ENCODE results near the gene TUT1. TPM values are rescaled to one million over a fixed set of nuclear protein-coding genes. Genes with fewer than 3 reads are reported as not detected.

TUT1 gene
- polyA plus RNA-seq, 4 donors: 18.7 to 25.0 (median 21.1) TPM

- no peak for DNase-seq (ENCODE audit: low read depth in 4 of 4, low spot score in 3 of 4)
Measured at GRCh38 chr11:62543680-62544444, 47.5 kb downstream of the TUT1 start.

- DNase-seq (ENCODE audit: low read depth in 4 of 4, low spot score in 3 of 4): no peak
Measured at GRCh38 chr11:62542750-62543567, 48.4 kb downstream of the TUT1 start.

DNA sequence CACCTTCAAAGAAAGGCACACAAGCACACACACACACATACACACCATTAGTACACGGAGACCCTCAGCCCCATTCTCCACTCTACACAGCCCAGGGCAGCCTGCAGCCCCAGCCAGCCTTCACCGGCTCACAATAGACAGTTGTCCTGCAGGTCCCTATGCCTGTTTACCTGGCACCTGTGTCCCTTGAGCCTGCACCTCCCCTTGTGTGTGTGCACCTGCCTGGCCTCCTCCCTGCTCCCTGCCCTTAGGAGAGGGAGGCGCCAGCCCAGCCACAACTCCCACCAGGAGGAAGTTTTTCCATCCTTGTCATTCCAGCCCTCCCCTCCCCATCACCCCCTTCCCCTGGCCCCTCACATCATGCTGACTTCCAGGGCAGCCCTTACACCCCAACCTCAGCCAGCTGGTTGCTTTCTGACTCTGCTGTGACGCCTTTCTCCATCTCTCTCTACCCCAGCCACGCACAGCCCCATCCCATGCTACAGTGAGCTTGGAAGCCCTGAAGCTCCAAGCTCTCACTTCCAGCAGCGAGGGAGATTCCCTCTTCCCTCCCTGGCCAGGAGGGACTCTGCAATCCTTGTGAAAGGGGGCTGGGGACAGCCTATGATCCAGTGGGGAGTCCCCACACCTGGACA is 49.1 kb downstream of the TUT1 start:
- no peak for DNase-seq (ENCODE audit: low read depth in 4 of 4, low spot score in 3 of 4)

GRCh38 chr11:62540804-62541701 is 50.3 kb downstream of the TUT1 start:
- no peak for DNase-seq (ENCODE audit: low read depth in 4 of 4, low spot score in 3 of 4)

GRCh38 chr11:62539238-62539925 is 51.9 kb downstream of the TUT1 start:
- no peak for DNase-seq (ENCODE audit: low read depth in 4 of 4, low spot score in 3 of 4)

DNA sequence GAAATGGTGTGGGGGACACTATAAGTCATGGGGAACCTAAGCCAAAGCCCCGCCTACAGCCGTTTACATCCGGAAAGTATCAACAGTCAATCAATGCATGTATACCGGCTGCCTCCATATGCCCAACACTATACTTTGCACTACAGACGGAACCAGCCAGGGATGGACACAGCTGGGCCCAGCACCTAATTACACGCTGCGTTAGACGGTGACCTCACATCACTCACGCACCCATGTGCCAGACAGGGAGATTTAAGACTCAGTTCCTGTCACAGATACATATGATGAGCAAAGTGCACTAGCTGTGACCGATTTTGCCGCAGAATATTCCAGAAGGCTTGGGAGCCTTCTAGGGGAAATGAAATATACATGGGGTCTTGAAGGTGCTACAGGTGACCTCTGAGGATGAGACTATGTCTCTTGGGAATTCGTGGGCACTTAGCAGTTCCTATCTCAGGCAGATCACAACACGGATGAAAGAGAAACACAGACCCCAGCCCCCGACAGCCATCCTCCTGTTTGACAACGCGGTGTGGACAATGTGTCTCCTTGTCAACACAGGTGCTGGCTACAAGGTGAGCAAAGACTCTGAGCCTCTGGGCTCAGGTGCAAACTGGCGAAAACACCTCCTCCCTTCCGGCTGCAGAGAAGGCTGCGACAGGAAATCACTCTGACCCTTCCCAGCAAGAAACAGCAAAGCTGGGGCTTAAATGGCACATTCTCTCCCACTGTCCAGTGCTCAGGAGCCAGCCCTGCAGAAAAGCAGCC is 52.7 kb downstream of the TUT1 start:
- DNase-seq (ENCODE audit: low read depth in 4 of 4, low spot score in 3 of 4): no peak

DNA sequence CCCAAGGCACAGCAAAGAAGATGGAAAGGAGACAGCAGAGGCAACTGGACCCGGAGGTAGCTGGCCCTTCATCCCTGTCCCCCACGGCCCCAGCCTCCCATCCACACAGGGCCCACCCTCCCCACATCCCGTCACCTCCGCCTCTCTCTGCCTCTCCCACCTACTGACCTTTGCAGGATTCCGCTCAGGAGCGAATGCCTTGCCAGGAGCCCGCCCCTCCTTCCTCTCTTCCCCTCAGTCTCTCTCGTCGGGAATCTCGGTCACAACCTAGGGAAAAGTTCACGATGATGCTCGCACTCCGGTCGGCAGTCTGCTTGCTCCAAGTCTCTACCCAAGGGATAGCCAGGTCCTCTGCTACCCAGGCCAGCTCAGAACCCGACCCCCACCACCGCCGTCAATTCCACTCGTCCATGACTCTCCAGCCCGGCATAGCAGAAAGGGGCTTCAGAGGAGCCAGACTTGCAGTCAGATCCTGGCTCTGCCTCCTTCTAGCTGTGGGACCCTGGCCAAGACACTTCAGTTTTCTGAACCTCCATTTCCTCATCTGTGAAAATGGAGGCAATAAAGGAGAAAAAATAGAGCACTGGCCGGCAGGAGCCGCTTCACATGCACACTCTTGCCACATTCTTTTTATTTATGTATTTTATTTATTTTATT is 54.9 kb downstream of the TUT1 start:
- DNase-seq (ENCODE audit: low read depth in 4 of 4, low spot score in 3 of 4): no peak

GRCh38 chr11:62535802-62536201 is 55.5 kb downstream of the TUT1 start:
- no peak for DNase-seq (ENCODE audit: low read depth in 4 of 4, low spot score in 3 of 4)

GRCh38 chr11:62534779-62535545 is 56.4 kb downstream of the TUT1 start:
- DNase-seq (ENCODE audit: low read depth in 4 of 4, low spot score in 3 of 4): no peak

GRCh38 chr11:62532096-62532495 is 59.2 kb downstream of the TUT1 start:
- DNase-seq (ENCODE audit: low read depth in 4 of 4, low spot score in 3 of 4): no peak

Other genes with a start within 250 kb of the TUT1 start
- gene SCGB1A1, start 172.5 kb downstream of the TUT1 start, polyA plus RNA-seq (ENCODE audit: insufficient read length in 4 of 4): not detected
- 100 to 1,000 TPM; 189 to 439 (median 222) TPM for gene AHNAK, start 44.7 kb downstream of the TUT1 start, polyA plus RNA-seq (ENCODE audit: insufficient read length in 4 of 4)
- 1,000 to 10,000 TPM; 1,909 to 2,321 (median 2,191) TPM for gene EEF1G, start 17.6 kb downstream of the TUT1 start, polyA plus RNA-seq (ENCODE audit: insufficient read length in 4 of 4)
- gene MTA2, start 10.3 kb upstream of the TUT1 start, polyA plus RNA-seq (ENCODE audit: insufficient read length in 4 of 4): 100 to 1,000 TPM in 1 of 4 donors, 10 to 100 TPM in 3; 83.7 to 106 (median 94.6) TPM
- 10 to 100 TPM; 31.8 to 42.3 (median 38.6) TPM for gene EML3, start 21.3 kb upstream of the TUT1 start, polyA plus RNA-seq (ENCODE audit: insufficient read length in 4 of 4)
- gene ROM1, start 21.7 kb upstream of the TUT1 start, polyA plus RNA-seq (ENCODE audit: insufficient read length in 4 of 4): 1 to 10 TPM; 3.1 to 6.9 (median 3.6) TPM
- 10 to 100 TPM; 27.2 to 49.9 (median 29.8) TPM for gene B3GAT3, start 30.5 kb upstream of the TUT1 start, polyA plus RNA-seq (ENCODE audit: insufficient read length in 4 of 4)
- 100 to 1,000 TPM; 363 to 404 (median 379) TPM for gene GANAB, start 55.1 kb upstream of the TUT1 start, polyA plus RNA-seq (ENCODE audit: insufficient read length in 4 of 4)
- 10 to 100 TPM; 15.7 to 21.6 (median 18.1) TPM for gene INTS5, start 61.8 kb upstream of the TUT1 start, polyA plus RNA-seq (ENCODE audit: insufficient read length in 4 of 4)
- gene C11orf98, start 73.7 kb upstream of the TUT1 start, polyA plus RNA-seq (ENCODE audit: insufficient read length in 4 of 4): 10 to 100 TPM; 44.7 to 64.6 (median 53.5) TPM
- gene CSKMT, start 73.8 kb upstream of the TUT1 start, polyA plus RNA-seq (ENCODE audit: insufficient read length in 4 of 4): 1 to 10 TPM; 4.4 to 6.6 (median 6.0) TPM
- gene UQCC3, start 80.2 kb upstream of the TUT1 start, polyA plus RNA-seq (ENCODE audit: insufficient read length in 4 of 4): 10 to 100 TPM in 1 of 4 donors, 1 to 10 TPM in 3; 6.0 to 12.6 (median 7.6) TPM
- 1 to 10 TPM; 5.6 to 8.5 (median 6.1) TPM for gene LBHD1, start 80.7 kb upstream of the TUT1 start, polyA plus RNA-seq (ENCODE audit: insufficient read length in 4 of 4)
- 100 to 1,000 TPM; 109 to 166 (median 156) TPM for gene UBXN1, start 87.5 kb upstream of the TUT1 start, polyA plus RNA-seq (ENCODE audit: insufficient read length in 4 of 4)
- gene LRRN4CL, start 98.0 kb upstream of the TUT1 start, polyA plus RNA-seq (ENCODE audit: insufficient read length in 4 of 4): 1 to 10 TPM in 3 of 4 donors, under 1 TPM in 1; 0.92 to 9.5 (median 1.4) TPM
- 10 to 100 TPM; 48.7 to 71.0 (median 56.2) TPM for gene BSCL2, start 115.9 kb upstream of the TUT1 start, polyA plus RNA-seq (ENCODE audit: insufficient read length in 4 of 4)
- gene GNG3, start 116.2 kb upstream of the TUT1 start, polyA plus RNA-seq (ENCODE audit: insufficient read length in 4 of 4): 1 to 10 TPM; 1.5 to 2.4 (median 1.9) TPM
- 10 to 100 TPM; 71.1 to 91.1 (median 84.8) TPM for gene HNRNPUL2, start 135.9 kb upstream of the TUT1 start, polyA plus RNA-seq (ENCODE audit: insufficient read length in 4 of 4)
- 10 to 100 TPM; 38.8 to 46.5 (median 44.0) TPM for gene TTC9C, start 137.0 kb upstream of the TUT1 start, polyA plus RNA-seq (ENCODE audit: insufficient read length in 4 of 4)
- 1 to 10 TPM; 3.9 to 8.9 (median 7.6) TPM for gene ZBTB3, start 162.6 kb upstream of the TUT1 start, polyA plus RNA-seq (ENCODE audit: insufficient read length in 4 of 4)
- gene POLR2G, start 170.1 kb upstream of the TUT1 start, polyA plus RNA-seq (ENCODE audit: insufficient read length in 4 of 4): 100 to 1,000 TPM; 102 to 155 (median 145) TPM
- 10 to 100 TPM; 19.8 to 43.2 (median 26.6) TPM for gene TAF6L, start 179.9 kb upstream of the TUT1 start, polyA plus RNA-seq (ENCODE audit: insufficient read length in 4 of 4)
- 10 to 100 TPM; 38.8 to 68.4 (median 63.9) TPM for gene TMEM179B, start 195.9 kb upstream of the TUT1 start, polyA plus RNA-seq (ENCODE audit: insufficient read length in 4 of 4)
- gene TMEM223, start 200.5 kb upstream of the TUT1 start, polyA plus RNA-seq (ENCODE audit: insufficient read length in 4 of 4): 10 to 100 TPM; 19.4 to 31.0 (median 23.3) TPM
- 100 to 1,000 TPM; 109 to 125 (median 121) TPM for gene NXF1, start 213.9 kb upstream of the TUT1 start, polyA plus RNA-seq (ENCODE audit: insufficient read length in 4 of 4)
- gene STX5, start 240.5 kb upstream of the TUT1 start, polyA plus RNA-seq (ENCODE audit: insufficient read length in 4 of 4): 10 to 100 TPM; 53.3 to 57.3 (median 55.5) TPM
- gene TEX54, start 241.3 kb upstream of the TUT1 start, polyA plus RNA-seq (ENCODE audit: insufficient read length in 4 of 4): under 1 TPM in 3 of 4 donors, not detected in 1; 0.32 to 0.63 (median 0.38) TPM
- 10 to 100 TPM; 30.2 to 50.4 (median 35.3) TPM for gene WDR74, start 248.1 kb upstream of the TUT1 start, polyA plus RNA-seq (ENCODE audit: insufficient read length in 4 of 4)